Parathyroid adenoma (tissue), 2 donors: ENCODE data around the gene FUT3.

ENCODE experiments used
- H2AFZ ChIP-seq: fragments of 300-600 bp; sonication (generic); one replicate; pipeline ENCODE4 v1.7.0; 2017; ENCODE audit warnings: antibody characterized with exemption, mild to moderate bottlenecking
- H3K27ac ChIP-seq: fragments of 300-600 bp; sonication (generic); one replicate; pipeline ENCODE4 v1.7.0; 2017
- H3K27me3 ChIP-seq: fragments of 300-600 bp; sonication (generic); one replicate; pipeline ENCODE4 v1.7.0; 2017; ENCODE audit warnings: low read length; ENCODE audit not compliant: control insufficient read depth, insufficient read depth
- H3K36me3 ChIP-seq: fragments of 300-600 bp; sonication (generic); one replicate; pipeline ENCODE4 v1.7.0; 2017; ENCODE audit warnings: low read length; ENCODE audit not compliant: control insufficient read depth, insufficient read depth
- H3K4me1 ChIP-seq: fragments of 300-600 bp; sonication (generic); one replicate; pipeline ENCODE4 v1.7.0; 2017; ENCODE audit warnings: control low read depth
- H3K4me2 ChIP-seq: fragments of 300-600 bp; sonication (generic); one replicate; pipeline ENCODE4 v1.7.0; 2017; ENCODE audit warnings: low read length
- H3K4me3 ChIP-seq: fragments of 300-600 bp; sonication (generic); one replicate; pipeline ENCODE4 v1.7.0; 2017; ENCODE audit warnings: low read depth, low read length
- H3K79me2 ChIP-seq: fragments of 300-600 bp; sonication (generic); one replicate; pipeline ENCODE4 v1.7.0; 2017; ENCODE audit warnings: control low read depth
- H3K9ac ChIP-seq: fragments of 300-600 bp; sonication (generic); one replicate; pipeline ENCODE4 v1.7.0; 2017; ENCODE audit warnings: mild to moderate bottlenecking
- H3K9me3 ChIP-seq: fragments of 300-600 bp; sonication (generic); one replicate; pipeline ENCODE4 v1.7.0; 2017; ENCODE audit warnings: low read length; ENCODE audit not compliant: control insufficient read depth
- CTCF ChIP-seq: fragments of 300-600 bp; sonication (generic); IDR thresholded peaks from one replicate; pipeline ENCODE4 v1.7.0; 2017; ENCODE audit warnings: antibody characterized with exemption, mild to moderate bottlenecking
- donor health status: primary hyperparathyroidism.

The FUT3 gene

GRCh38 chr19:5806905-5807304 lies 44.3 kb downstream of the FUT3 start:
- TF ChIP-seq CTCF, result no peak
- H3K4me3 ChIP-seq, result no peak overlapping the region
- H3K27me3 ChIP-seq, result no peaks in the 10 kb centered on the region
- H3K4me1 ChIP-seq, result peaks cover 2% of the 10 kb centered on the region
- H3K27ac ChIP-seq, result no peak overlapping the region
- no peaks in the 10 kb centered on the region for H3K9me3 ChIP-seq
- H2AFZ ChIP-seq, result no peak overlapping the region
- no peaks in the 10 kb centered on the region for H3K36me3 ChIP-seq
- H3K9ac ChIP-seq, result no peak overlapping the region
- H3K79me2 ChIP-seq, result no peaks in the 10 kb centered on the region
- H3K4me2 ChIP-seq, result no peak overlapping the region

GRCh38 chr19:5806133-5806489 lies 45.1 kb downstream of the FUT3 start:
- Histone ChIP-seq H2AFZ (peak overlapping the region; percentile 79), H3K9ac (no peak overlapping the region), H3K27me3 (no peaks in the 10 kb centered on the region), H3K27ac (no peak overlapping the region), H3K4me2 (peak overlapping the region; percentile 60), H3K36me3 (no peaks in the 10 kb centered on the region), H3K79me2 (no peaks in the 10 kb centered on the region), H3K4me3 (peak overlapping the region; percentile 43), H3K9me3 (no peaks in the 10 kb centered on the region), H3K4me1 (peaks cover 2% of the 10 kb centered on the region)
- no peak for TF ChIP-seq CTCF

- no peaks in the 10 kb centered on the region for H3K9me3 ChIP-seq
- H3K27me3 ChIP-seq, result no peaks in the 10 kb centered on the region
- H2AFZ ChIP-seq, result peak overlapping the region; percentile 79
- H3K79me2 ChIP-seq, result no peaks in the 10 kb centered on the region
- no peaks in the 10 kb centered on the region for H3K36me3 ChIP-seq
- H3K27ac ChIP-seq, result no peak overlapping the region
- H3K4me1 ChIP-seq, result peaks cover 2% of the 10 kb centered on the region
- no peak overlapping the region for H3K9ac ChIP-seq
- H3K4me2 ChIP-seq, result peak overlapping the region; percentile 60
- peak overlapping the region; percentile 43 for H3K4me3 ChIP-seq
- peak; percentile 75 for TF ChIP-seq CTCF
These were observed 45.7 kb downstream of the FUT3 start for GRCh38 chr19:5805462-5806132.

- H3K27ac ChIP-seq, result no peak within 1 kb of the TSS
- H3K4me3 ChIP-seq, result peak within 1 kb of the TSS; percentile 43
- no peak within 1 kb of the TSS for H3K9ac ChIP-seq
- H3K27me3 ChIP-seq, result no peaks in the 10 kb centered on the region
- H3K4me2 ChIP-seq, result peak within 1 kb of the TSS; percentile 71
- H3K79me2 ChIP-seq, result no peaks in the 10 kb centered on the region
- peak within 1 kb of the TSS; percentile 81 for H2AFZ ChIP-seq
- H3K9me3 ChIP-seq, result no peaks in the 10 kb centered on the region
- H3K4me1 ChIP-seq, result peaks cover 2% of the 10 kb centered on the region
- TF ChIP-seq CTCF, result no peak
- no peaks in the 10 kb centered on the region for H3K36me3 ChIP-seq
These were observed 46.5 kb downstream of the FUT3 start, which contains the start of gene NRTN for GRCh38 chr19:5804516-5805461. TSS of gene NRTN (plus strand) at chr19:5805067. CDS start at chr19:5824166, 19,099 bp downstream.
